HuH-7 (cell line): ENCODE results near the gene NEDD4L.

ENCODE experiments used
- DNase-seq: peaks from one replicate; pipeline ENCODE4 v3.0.0; 2011; ENCODE audit warnings: low spot score

Gene NEDD4L

DNA sequence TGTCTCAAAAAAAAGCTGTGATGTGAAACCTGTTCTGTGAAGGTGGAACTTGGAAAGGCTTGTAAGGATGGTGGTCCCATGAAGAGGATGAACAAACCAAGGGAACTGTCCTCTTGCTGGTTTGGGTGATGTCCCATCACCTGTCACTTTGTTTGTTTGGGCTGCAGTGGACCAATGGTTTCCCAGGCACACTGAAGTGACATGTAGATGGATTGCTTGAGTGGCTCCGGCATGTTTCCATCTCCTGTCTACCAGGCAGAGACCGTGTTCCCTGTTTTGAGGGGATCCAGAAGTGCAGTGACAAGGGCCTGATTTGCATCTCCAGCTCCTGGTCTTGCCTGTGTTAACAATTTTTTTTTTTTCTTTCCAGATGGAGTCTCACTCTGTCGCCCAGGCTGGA, 8.9 kb downstream of the NEDD4L start:
- DNase-seq: no peak

DNA sequence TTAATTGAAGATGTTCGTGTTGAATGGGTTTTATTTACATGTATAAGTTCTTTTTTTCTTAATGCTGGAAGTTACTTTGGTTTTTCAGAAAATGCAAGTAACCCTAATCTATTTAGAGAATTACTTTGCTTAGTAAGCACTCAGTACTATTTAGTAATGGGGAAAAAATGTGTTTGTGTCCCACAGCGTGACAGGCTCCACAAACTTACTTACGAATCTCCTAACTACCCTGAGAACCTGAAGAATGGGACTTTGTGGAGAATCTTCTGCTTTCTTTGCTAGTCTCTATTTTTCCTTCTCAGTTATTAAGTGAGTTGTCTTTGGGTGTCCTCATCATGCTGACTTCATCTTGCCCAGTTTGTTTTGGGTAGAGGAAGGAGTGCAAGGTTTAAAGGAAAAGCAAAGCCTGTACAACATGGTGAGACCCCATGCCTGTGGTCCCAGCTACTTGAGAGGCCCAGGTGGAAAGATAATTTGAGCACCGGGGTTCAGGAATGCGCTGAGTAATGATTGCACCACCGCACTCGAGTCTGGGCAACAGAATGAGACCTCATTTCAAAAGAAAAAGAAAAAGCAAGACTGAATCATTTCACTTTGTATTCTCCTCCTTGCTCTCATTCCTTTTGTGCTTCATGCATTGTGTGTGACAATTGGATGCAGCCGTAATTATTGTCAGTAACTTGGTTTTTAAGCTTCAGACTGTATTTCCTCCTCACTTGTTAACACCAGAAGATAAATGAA, 10.2 kb downstream of the NEDD4L start:
- DNase-seq: no peak

DNA sequence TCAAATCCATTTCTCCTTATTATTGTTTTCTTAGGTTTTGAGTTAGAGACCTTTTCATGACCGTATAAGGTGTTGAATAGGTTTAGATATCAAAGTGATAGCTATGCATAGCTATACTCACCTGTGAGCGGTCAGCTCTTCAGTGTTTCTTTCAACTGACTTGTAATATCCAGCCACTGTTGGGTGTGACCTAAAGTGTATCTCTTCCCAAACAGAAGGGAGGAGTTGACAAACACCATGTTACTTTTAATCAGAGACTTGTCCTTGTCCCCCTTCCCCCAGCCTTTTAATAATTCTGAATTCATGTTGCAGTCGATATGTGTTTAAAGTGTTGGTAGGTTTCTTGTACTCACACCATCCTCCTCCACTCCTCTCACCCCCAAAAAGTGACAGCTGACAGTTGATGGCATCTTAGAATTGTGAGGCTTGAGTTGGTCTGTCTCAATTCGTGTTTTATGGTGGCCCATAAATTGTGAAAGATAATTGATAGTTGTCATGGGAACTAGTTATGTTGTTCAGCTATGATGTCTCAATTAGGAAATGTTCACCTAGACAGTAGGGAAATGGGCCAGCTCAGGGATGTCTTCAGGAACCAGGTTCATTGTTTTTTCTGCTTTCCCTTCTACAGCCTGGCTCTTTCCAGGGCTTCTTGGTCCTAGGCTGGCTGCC, 12.0 kb downstream of the NEDD4L start:
- no peak for DNase-seq

DNA sequence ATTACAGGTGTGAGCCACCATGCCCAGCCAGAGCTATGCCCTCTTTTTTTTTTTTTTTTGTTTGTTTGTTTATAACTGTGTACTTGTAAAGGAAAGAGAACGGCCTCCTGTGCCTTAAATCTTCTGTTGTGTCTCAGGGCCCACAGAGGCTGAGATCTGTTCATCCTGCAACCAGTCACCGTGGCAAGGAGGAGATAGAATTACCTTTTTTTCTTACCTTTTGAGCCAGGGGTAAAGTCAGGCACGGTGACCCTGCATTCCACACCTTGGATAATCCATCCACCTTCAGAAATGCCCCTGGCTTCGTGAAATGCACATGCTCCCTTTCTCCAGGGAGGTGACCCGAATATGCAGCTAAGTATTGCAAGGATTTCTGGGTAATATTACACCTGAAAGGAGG, 12.8 kb downstream of the NEDD4L start:
- no peak for DNase-seq

DNA sequence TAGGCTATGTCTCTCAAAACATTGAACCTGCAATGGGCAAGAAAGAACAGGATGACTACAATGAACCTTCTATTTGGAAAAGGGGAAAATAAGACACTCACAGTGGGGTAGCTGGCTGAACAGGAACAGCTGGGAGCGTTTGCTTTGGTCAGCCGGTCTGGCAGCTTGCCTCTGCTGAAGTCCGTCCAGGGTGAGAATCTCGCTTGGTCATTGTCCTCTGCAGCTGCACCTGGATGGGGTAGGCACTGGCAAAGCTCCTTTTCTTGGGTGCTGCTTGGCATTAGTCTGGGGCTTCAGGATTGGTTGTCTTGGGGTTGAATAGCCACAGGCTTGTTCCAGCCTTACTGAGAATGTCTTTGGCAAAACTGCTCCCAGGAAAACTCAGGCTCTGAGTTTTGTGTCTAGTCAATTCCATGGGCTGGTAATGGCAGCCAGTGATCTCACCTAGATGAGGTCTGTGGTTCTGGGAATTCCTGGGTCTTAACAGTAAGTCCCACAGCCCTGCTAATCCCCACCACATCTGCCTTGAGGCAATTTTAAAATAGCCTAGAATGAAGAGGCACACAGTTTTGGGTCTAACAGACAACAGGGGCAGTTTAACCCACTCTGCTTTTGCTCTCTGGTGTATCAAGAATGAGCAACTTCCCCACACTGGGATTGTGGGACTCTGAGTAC, 13.4 kb downstream of the NEDD4L start:
- DNase-seq: no peak

DNA sequence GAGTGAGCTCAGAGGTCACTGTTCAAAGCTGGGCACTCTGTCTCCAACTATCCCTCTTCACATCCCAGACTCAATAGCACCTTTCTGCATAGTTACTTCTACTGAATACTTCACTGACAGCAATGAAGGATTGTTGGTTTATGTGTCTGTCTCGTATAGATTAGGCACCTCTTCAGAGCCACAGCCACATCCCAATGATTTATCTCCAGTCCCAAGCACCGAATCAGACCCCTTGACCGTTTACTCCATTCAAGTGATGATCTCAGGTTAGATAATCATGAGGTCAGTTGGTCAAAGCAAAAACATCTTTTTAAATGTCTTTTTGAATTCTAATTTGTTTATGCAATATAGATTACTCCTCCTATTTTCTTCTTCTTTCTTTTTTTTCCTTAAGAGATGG, 14.7 kb downstream of the NEDD4L start:
- no peak for DNase-seq

DNA sequence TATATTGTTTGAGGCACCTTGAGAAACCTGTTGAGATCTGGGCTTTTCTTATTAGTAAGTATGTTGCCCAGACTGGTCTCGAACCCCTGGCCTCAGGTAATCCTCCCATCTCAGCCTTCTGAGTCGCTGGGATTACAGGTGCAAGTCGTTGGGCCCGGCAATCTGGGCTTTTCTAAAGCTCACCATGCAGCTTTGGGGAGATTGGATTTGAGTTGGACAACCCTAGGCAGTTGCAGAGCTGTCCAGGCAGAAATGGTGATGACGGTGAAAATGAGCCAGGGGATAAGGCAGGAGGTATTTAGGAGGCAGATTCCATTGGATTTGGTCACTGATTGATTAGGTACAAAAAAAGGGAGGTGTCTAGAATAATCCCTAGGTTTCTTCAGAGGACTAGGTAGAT, 16.2 kb downstream of the NEDD4L start:
- no peak for DNase-seq

DNA sequence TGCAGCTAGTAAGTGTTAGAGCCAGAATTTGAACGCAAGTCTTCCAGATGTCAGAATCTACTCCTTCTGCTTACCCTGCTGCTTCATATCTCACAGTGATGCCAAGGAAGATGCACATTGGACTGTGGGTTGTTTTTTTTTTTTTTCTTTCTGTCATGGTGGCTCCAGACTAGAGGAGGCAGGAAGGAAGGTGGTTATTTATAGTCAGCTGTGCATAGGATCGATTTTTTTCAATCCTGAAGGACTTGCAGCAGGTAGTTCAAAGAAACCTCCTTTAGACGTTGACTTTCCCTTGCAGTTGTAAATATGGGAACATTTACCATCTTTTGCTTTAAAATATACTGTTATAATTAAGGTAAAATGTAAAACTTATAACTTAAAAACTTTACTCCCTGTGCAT, 17.3 kb downstream of the NEDD4L start:
- no peak for DNase-seq

DNA sequence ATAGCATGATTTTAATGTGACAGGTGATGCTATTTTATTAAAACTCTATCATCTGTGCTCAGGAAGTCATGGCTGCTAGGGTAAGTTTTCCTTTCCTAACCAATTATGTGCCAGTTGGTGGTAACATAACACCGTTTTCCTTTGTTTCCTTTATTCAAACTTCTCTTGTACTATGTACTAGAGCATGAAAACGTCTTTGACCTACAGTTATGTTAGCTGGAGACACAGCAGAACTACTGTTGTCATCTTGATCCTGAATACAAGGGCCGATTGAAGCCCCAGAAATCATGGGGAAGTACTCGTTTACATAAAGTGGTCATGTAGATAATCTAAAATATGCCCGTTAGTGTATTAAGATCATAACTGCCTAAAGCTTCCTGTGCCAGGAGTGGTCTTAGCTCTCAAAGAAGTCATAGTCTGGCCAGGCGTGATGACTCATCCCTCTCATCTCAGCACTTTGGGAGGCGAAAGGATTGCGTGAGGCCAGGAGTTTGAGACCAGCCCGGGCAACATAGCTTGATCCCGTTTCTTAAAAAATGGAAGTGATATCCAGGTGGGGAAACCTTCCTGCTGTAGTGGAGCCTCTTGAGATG, 20.5 kb downstream of the NEDD4L start:
- no peak for DNase-seq

DNA sequence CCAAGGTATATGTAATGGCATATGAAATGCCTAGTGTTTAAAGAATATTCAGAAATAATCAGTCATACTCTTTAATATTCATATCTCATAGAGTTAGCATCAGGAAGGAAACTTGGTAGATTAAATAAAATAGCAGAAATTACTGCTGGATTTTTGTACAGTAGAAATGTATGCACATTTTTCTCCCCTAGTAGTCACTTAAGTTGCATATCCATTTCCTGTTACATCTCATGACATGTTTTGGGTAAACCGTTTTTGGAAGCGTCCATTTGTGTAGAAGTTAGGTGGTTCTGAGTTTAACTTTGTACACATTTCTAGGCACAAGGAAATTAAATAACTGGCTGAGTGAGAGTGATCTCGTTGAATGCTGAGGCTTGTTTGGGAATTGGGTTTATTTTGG, 21.9 kb downstream of the NEDD4L start:
- no peak for DNase-seq

DNA sequence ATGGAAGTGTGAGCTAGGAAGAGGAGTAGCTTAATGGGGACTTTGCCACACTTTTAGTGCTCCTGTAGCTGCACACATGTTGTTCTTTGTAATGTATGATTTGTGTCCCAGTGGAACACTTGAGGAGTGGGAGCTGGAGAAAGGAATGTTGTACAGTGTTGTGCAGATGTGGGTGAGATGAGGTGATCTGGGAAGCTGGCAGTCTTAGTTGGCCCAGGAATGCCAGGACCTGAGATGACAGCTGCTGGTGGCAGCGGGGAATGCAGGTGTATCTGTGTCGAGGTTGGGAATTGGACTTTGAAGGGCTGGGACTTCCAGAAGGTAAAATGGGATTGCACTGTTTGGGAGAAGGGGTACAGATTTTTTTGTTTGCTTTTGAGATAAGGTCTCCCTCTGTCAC, 23.6 kb downstream of the NEDD4L start:
- no peak for DNase-seq

DNA sequence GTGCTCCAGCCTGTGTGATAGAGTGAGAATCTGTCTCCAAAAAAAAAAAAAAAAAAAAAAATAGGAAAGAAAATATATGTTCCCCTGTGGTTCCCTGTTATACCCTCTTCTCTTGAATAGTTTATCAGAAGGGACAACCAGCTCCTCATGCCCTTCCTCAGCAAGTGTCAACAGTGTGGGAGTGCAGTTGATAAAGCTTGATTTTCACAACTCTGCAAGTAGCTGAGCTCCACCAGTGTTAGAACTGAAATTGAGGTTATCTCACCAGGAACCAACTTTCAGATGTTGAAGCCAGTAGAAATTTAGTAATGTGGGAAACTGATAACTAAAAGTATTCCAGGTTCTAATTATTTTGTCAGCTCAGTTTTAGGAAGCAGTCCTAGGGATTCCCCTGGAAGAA, 25.1 kb downstream of the NEDD4L start:
- no peak for DNase-seq

DNA sequence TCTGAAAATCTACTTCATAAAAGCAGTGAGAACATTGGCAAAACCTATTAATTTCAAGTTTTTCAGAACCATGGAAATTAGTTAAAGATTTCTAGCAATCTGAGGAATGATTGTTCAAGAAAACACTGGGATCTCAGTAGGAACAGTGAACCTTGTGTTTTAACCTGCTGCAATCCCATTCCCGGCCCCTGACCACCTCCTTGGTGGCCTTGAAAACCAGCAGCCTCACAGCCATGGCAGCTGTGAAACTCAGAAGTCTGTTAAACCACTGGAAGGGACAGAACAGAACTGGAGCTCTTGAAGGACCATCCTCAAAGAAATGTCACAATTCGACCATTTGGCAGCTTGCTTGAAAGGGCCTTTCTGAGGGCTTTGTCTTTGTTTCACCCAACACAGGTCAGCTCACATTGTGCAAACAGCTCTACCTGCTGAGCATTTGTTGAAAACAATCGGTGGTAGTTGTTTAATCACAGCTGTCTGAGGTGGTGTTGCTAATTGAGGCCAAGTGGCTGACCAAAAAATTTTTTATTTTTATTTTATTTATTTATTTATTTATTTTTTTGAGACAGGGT, 25.8 kb downstream of the NEDD4L start:
- no peak for DNase-seq

DNA sequence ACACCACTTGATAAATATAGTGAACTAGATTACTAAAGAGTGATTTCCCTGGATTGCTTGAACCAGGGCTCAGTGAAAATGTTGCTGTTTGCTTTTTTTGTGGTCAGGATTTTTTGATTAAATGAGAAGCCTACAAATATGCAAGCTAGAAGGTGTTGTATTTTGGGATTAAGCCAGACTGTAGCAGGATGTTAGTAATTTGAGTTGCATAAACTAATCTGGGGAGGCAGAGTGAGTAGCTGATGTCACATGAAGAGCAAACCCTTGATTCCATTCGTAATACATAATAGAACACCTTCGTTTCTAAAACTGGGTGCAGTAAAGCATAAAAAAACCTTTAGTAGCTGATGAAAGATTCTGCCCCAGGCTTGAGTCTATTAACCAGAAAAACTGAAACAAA, 32.0 kb downstream of the NEDD4L start:
- no peak for DNase-seq

DNA sequence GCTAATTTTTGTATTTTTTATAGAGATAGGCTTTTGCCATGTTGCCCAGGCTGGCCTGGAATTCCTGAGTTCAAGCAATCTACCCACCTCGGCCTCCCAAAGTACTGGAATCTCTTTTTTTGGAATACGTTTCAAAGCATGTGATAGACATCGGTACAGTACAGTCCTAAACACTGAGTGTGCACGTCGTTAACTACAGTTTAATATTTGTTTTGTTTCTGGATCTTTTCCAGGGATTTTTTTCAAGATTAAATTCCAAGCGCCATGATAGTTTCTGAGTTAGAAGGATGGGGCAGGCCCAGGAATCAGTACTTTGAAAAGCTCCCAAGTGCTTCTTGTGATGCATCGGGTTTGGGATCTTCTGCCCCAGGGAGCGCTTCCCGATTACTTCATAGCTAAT, 33.3 kb downstream of the NEDD4L start:
- no peak for DNase-seq

DNA sequence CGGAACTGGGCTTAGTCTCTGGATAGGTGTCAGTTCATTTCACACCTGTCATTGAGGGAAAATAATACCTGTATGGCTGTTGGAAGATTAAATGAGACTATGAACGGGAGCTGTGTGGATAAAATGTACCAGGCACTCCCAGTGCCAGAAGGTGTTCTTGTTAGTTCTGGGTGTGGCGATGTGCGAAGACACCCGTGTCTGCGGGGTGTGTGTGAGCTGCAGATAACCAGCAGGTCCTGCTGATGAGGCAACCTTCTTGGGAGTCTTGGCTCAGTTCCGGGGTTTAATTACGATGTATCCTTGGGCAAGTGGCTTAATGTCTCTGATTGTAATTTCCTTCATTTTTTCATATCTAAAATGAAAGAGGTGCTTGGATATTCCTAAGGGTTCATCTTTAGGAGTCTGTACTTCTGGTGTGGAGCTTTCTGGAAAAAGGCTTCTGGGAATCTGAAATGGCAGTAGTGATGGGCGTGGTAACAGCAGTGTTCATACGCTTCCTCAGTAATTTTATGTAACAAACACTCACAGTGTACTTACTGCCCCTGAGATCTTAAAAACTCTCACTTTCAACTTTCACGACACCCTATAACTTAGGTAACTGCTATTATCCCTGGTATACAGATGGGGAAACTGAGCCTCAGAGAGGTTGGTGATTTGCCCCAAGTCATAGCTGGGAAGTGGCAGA, 35.0 kb downstream of the NEDD4L start:
- DNase-seq: no peak

DNA sequence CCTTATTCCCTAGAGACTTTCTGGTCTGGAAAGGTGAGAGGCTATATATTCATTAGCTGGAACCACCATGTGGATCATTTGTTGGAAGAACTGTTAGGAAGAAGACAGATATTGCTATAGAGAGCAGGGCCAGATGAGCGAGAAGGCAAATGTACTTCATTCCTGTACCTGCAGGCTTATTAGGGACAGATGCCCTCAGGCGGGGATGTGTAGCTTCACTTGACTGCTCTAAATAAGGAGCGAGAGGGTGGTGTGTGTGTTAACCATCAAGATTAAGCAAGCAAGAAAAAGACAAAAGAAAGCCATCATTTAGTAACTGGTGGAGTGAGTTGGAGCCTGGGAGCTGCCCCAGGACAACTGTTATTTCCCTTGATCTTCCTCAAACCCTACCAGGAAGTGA, 36.4 kb downstream of the NEDD4L start:
- DNase-seq: no peak

DNA sequence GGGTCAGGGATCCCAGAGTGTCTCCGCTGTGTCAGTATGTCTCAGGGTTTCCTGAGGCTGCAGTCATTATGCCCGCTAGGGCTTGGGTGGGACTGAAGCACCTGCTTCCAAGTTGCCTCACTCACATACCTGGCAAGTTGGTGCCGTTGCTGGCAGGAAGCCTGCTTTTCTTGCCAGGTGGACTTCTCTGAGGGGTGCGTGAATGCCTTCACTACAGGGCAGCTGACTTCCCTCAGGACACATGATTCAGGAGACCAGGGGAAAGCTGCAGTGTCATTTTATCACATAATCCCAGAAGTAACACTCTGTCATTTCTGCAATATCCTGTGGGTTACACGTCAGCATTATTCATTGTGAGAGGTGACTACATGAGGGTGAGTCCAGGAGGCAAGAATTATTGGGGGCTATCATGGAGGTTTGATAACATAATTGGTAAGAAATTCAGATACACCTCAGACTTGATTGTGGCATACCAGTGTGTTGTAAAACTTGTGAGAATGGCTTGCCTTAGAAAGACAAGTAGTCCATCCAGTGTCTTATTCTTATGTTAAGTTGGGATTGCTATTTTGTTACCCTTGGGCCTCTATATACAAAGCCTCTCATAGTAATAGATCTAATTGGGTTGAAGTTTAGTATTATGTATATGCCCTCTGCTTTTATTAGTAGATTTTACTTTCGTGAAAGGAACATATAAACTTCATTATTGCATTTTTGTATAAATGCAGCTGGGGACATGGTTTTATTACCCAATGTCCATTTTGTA, 44.1 kb downstream of the NEDD4L start:
- no peak for DNase-seq

DNA sequence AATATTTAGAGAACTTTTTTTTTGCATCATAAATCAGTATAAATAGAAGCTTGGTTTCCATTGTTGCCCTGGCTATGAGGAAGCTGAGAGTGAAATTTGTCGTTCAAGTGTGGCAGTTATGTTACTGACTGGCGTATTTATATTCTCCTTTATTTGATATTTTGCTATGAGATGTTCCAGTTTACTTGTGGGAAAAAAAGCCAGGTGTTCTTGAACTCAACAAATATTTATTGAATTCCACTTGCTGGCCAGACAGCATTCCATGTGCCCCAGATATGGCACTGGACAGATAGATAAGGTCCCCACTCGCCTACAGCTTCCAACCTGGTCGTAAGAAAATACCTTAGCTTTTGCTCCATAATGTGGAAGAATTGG, 44.7 kb downstream of the NEDD4L start:
- no peak for DNase-seq

DNA sequence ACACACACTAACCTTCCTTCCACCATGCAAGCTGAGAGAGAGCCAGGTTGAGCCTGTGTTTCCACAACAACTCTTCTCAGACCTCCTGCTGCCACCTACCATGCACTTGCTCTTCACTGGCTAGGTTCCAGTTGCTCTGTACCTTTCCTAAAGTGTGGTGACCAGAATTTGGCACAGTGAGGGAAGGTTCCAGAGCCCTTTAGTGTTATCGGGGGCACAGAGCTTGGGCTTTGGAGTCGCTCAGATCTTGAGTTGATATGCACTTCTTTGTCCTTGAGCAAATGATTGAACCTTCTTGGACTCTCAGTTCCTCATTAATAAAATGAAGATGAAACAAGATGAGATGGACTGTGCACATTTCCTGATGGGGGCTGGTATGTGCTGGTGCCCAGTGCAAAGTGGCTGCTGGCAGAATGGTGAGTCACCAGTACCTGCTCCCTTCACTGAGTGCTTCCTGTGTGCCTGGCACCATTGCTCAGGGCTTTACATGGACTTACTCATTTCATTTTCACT, 47.1 kb downstream of the NEDD4L start:
- no peak for DNase-seq

DNA sequence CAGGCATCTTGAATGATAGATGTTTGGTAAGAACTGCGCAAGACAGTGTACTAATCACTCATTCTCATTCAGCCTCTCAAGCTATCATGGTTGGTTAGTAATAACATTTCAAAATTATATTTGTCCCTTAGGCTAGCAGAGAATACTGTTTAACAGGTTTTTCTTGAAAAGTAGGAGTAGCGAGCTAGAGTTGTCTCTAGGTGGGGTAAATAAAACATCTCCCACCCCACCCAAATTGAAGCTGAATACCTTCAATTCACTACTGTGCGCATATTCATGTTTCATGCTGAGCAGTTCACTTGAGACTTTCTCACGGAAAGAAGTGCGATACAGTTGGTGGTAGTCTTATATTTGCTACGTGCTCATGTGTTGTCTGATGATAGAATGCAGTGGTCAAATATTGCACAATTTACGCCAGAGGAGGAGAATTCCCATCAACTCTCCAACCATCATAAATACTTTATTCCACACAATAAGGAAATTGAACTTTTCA, 49.3 kb downstream of the NEDD4L start:
- no peak for DNase-seq
